ENCODE measurements around the gene FAF1.

GRCh38 chr1:50493710-50494109 lies 466.4 kb downstream of the FAF1 start:
- TF ChIP-seq FOXP2 (optimal IDR thresholded peaks at IDR 0.05; ENCODE audit: control extremely low read depth, extremely low read length, insufficient read depth) (no peak), EZH2 (IDR thresholded peaks at IDR 0.05) (no peak), POLR2AphosphoS5 (IDR thresholded peaks at IDR 0.05; ENCODE audit: borderline replicate concordance, low read depth, low read length) (no peak)

All from SK-N-MC (cell line).